OCI-LY3 (cell line): ENCODE measurements around the gene TBC1D23.

Experiments
- H2AFZ ChIP-seq: fragments of 200-600, 300-600 bp; shearing (Covaris generic); 2 replicates; pipeline ENCODE4 v1.6.0; 2014; ENCODE audit warnings: antibody characterized with exemption, low read depth, low read length
- H3K27ac ChIP-seq: fragments of 200-600, 300-600 bp; sonication (generic); 2 replicates; pipeline ENCODE4 v1.5.1; 2014; ENCODE audit warnings: mild to moderate bottlenecking, low read length, moderate library complexity, mixed read lengths
- H3K27me3 ChIP-seq: fragments of 200-600, 300-600 bp; sonication (generic); 2 replicates; pipeline ENCODE4 v1.6.1; 2014; ENCODE audit warnings: low read depth, low read length, mixed read lengths
- H3K36me3 ChIP-seq: fragments of 200-600, 300-600 bp; sonication (generic); replicated peaks from 2 replicates; pipeline ENCODE3; 2014; ENCODE audit warnings: low read depth, low read length, mixed read lengths
- H3K4me1 ChIP-seq: fragments of 300-600, 200-600 bp; sonication (generic); 2 replicates; pipeline ENCODE4 v1.6.1; 2014; ENCODE audit warnings: low read length, mixed read lengths
- H3K4me2 ChIP-seq: fragments of 200-600, 300-600 bp; sonication (generic); 2 replicates; pipeline ENCODE4 v1.6.1; 2014; ENCODE audit warnings: low read length, mixed read lengths
- H3K4me3 ChIP-seq: fragments of 300-600, 200-600 bp; sonication (generic); 2 replicates; pipeline ENCODE4 v1.5.1; 2014; ENCODE audit warnings: antibody characterized with exemption, mild to moderate bottlenecking, low read length, moderate library complexity
- H3K79me2 ChIP-seq: fragments of 300-600, 200-600 bp; shearing (Covaris generic); 2 replicates; pipeline ENCODE4 v1.6.1; 2014; ENCODE audit warnings: mild to moderate bottlenecking, low read length, mixed read lengths
- H3K9ac ChIP-seq: fragments of 300-600, 200-600 bp; shearing (Covaris generic); 2 replicates; pipeline ENCODE4 v1.6.0; 2014; ENCODE audit warnings: mild to moderate bottlenecking, low read length, moderate library complexity
- H3K9me3 ChIP-seq: fragments of 200-600, 300-600 bp; shearing (Covaris generic); 2 replicates; pipeline ENCODE4 v1.6.1; 2014; ENCODE audit warnings: low read length, mixed read lengths; ENCODE audit not compliant: insufficient read depth
- H4K20me1 ChIP-seq: fragments of 200-600, 300-600 bp; sonication (generic); 2 replicates; pipeline ENCODE4 v1.6.1; 2016; ENCODE audit warnings: low read length, mixed read lengths; ENCODE audit not compliant: insufficient read depth
- EZH2phosphoT487 ChIP-seq: fragments of 200-600 bp; shearing (Covaris generic); IDR thresholded peaks from 2 replicates; pipeline ENCODE4 v1.6.1; 2018; ENCODE audit warnings: antibody characterized with exemption, mixed run types, low read depth
- TF ChIP-seq, protein P1 (sequence below): fragments of 200-600, 300-600 bp; sonication (generic); IDR thresholded peaks from 2 replicates; pipeline ENCODE4 v1.5.1; 2014; ENCODE audit warnings: antibody characterized with exemption, low read length, low read depth

TBC1D23 gene

DNA sequence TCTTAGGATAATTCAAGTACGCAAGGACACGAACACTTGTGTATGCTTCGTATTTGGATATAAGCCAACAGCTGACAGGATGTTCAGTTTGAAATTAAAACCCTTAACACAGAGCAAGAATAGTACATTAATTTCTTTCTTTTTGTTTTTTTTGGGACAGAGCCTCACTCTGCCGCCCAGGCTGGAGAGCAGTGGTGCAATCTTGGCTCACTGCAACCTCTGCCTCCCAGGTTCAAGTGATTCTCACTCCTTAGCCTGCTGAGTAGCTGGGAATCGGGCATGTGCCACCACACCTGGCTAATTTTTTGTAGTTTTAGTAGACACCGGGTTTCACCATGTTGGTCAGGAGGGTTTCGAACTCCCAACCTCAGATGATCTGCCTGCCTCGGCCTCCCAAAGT, 107.6 kb downstream of the TBC1D23 start:
- Histone ChIP-seq H3K36me3 (peaks cover 53% of the 10 kb centered on the region), H3K4me3 (no peak overlapping the region), H3K27me3 (no peaks in the 10 kb centered on the region)

DNA sequence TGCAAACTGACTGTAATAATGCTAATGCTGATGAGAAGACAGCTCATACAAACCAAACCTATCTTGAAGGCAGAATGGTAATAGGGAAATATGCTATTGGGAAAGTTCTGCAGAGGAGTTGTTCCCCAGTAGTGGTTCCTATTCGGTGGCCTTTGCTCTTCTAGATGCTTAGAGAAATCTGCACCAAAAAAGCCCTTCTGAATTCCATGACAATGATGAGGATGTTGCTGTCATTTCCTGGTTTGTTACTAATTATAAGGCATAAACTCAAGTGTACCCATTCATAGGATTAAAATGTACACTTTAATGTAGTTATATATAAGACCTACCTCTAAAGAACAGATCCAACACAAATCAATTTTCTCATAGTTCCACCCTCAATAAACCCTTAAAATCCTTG, 110.0 kb downstream of the TBC1D23 start:
- no peaks in the 10 kb centered on the region for H3K4me1 ChIP-seq
- no peak overlapping the region for H3K9ac ChIP-seq
- H4K20me1 ChIP-seq: no peaks in the 10 kb centered on the region
- H3K4me3 ChIP-seq: no peak overlapping the region
- no peaks in the 10 kb centered on the region for H3K79me2 ChIP-seq
- H3K4me2 ChIP-seq: no peak overlapping the region
- no peak overlapping the region for H3K27ac ChIP-seq
- H3K9me3 ChIP-seq: no peaks in the 10 kb centered on the region
- no peak for TF ChIP-seq EZH2phosphoT487
- TF ChIP-seq, protein P1, sequence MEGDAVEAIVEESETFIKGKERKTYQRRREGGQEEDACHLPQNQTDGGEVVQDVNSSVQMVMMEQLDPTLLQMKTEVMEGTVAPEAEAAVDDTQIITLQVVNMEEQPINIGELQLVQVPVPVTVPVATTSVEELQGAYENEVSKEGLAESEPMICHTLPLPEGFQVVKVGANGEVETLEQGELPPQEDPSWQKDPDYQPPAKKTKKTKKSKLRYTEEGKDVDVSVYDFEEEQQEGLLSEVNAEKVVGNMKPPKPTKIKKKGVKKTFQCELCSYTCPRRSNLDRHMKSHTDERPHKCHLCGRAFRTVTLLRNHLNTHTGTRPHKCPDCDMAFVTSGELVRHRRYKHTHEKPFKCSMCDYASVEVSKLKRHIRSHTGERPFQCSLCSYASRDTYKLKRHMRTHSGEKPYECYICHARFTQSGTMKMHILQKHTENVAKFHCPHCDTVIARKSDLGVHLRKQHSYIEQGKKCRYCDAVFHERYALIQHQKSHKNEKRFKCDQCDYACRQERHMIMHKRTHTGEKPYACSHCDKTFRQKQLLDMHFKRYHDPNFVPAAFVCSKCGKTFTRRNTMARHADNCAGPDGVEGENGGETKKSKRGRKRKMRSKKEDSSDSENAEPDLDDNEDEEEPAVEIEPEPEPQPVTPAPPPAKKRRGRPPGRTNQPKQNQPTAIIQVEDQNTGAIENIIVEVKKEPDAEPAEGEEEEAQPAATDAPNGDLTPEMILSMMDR: no peak
- no peaks in the 10 kb centered on the region for H3K27me3 ChIP-seq
- no peak overlapping the region for H2AFZ ChIP-seq
- peaks cover 40% of the 10 kb centered on the region for H3K36me3 ChIP-seq

More for the DNA sequence above, 107.6 kb downstream of the TBC1D23 start:
- TF ChIP-seq, protein P1: no peak
- no peak for TF ChIP-seq EZH2phosphoT487
- no peak overlapping the region for H2AFZ ChIP-seq
- no peaks in the 10 kb centered on the region for H3K9me3 ChIP-seq
- H3K9ac ChIP-seq: no peak overlapping the region
- no peak overlapping the region for H3K27ac ChIP-seq
- no peaks in the 10 kb centered on the region for H3K79me2 ChIP-seq
- H4K20me1 ChIP-seq: no peaks in the 10 kb centered on the region
- H3K4me1 ChIP-seq: no peaks in the 10 kb centered on the region
- H3K4me2 ChIP-seq: no peak overlapping the region

DNA sequence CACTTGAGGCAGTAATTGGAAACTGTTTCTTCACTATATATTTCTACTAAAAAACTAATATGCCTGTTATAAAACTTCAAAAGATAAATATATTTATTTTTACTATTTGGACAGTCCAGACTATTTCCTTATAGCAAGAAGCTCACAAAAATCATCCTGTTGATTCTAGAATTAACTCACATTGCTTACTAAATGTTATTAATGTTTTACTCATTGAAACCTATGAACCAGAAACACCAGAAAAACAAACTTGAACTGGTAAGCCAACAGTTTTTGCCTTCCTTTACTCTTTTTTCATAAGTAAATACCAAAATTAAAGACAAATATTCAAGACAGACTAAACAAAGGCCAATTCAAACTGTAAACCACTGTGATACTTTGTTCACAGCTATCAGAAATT, 113.7 kb downstream of the TBC1D23 start:
- peaks cover 52% of the 10 kb centered on the region for H3K36me3 ChIP-seq
- H4K20me1 ChIP-seq: no peaks in the 10 kb centered on the region
- no peak overlapping the region for H3K4me2 ChIP-seq
- H3K79me2 ChIP-seq: no peaks in the 10 kb centered on the region
- no peaks in the 10 kb centered on the region for H3K27me3 ChIP-seq
- H3K4me3 ChIP-seq: no peak overlapping the region
- no peak overlapping the region for H2AFZ ChIP-seq
- no peak overlapping the region for H3K27ac ChIP-seq
- no peak for TF ChIP-seq EZH2phosphoT487
- TF ChIP-seq, protein P1: no peak
- no peaks in the 10 kb centered on the region for H3K9me3 ChIP-seq
- H3K9ac ChIP-seq: no peak overlapping the region
- no peaks in the 10 kb centered on the region for H3K4me1 ChIP-seq
